C4-2B (cell line): Measurements from ENCODE around the gene SH3RF3.

ENCODE experiments used
- ZFX ChIP-seq: fragments of 450-650 bp; IDR thresholded peaks from 2 replicates; pipeline ENCODE4 v1.6.1; 2017
- TF ChIP-seq, protein P1 (sequence below): fragments of 450-650 bp; conservative IDR thresholded peaks from 2 replicates; pipeline ENCODE4 v1.5.1; 2017; ENCODE audit warnings: mild to moderate bottlenecking

DNA sequence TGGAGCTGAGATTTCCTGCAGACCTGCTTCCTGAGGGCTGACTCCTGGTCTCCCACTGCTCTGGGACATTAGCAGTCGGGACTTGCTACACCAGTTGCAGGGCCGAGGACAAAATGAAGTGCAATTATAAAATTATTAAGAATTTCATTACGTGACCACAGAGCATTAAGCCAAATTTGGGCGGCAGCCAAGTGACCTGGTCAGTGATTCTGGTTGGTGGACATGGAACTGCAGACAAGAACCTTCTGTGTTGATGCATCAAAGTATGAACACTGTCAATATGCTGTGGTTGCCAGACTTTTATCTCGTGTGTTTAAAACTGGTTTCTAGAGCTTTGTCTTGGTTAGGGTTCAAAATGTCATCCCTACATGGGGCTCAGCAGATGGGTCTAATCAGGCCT is 24.8 kb downstream of the SH3RF3 start:
- TF ChIP-seq, protein P1, sequence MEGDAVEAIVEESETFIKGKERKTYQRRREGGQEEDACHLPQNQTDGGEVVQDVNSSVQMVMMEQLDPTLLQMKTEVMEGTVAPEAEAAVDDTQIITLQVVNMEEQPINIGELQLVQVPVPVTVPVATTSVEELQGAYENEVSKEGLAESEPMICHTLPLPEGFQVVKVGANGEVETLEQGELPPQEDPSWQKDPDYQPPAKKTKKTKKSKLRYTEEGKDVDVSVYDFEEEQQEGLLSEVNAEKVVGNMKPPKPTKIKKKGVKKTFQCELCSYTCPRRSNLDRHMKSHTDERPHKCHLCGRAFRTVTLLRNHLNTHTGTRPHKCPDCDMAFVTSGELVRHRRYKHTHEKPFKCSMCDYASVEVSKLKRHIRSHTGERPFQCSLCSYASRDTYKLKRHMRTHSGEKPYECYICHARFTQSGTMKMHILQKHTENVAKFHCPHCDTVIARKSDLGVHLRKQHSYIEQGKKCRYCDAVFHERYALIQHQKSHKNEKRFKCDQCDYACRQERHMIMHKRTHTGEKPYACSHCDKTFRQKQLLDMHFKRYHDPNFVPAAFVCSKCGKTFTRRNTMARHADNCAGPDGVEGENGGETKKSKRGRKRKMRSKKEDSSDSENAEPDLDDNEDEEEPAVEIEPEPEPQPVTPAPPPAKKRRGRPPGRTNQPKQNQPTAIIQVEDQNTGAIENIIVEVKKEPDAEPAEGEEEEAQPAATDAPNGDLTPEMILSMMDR, result no peak
- no peak for TF ChIP-seq ZFX
